CD8-positive, alpha-beta memory T cell (primary cell): Measurements from ENCODE around the gene ZBTB40. TPM values are rescaled to one million over a fixed set of nuclear protein-coding genes. Genes with fewer than 3 reads are reported as not detected.

Experiments
- CTCF ChIA-PET: fragments of 350-600 bp; sonication (Branson Sonifier 250); formaldehyde crosslinking; loops from one replicate; lab custom pipeline; 2021; ENCODE audit warnings: antibody characterized with exemption; lab: Charles Lee
- POLR2A ChIA-PET: fragments of 350-600 bp; sonication (Branson Sonifier 250); formaldehyde crosslinking; loops from one replicate; lab custom pipeline; 2021; ENCODE audit warnings: antibody characterized with exemption; lab: Charles Lee
- DNase-seq, 5 donors: peaks; one replicate each; pipeline versions ENCODE4 v3.0.0 to v3.0.0-alpha.2; 2020 to 2022; ENCODE audit warnings: mixed read lengths in 1 of 5
- H3K27ac ChIP-seq: one replicate; pipeline ENCODE4 v1.7.0; 2013; ENCODE audit warnings: low read depth, mild to moderate bottlenecking, low read length, moderate library complexity
- H3K27me3 ChIP-seq: 2 replicates; pipeline ENCODE4 v1.7.0; 2013; ENCODE audit warnings: low read length, mild to moderate bottlenecking; ENCODE audit not compliant: insufficient read depth, poor library complexity, severe bottlenecking
- H3K36me3 ChIP-seq: 2 replicates; pipeline ENCODE4 v1.7.0; 2013; ENCODE audit warnings: mild to moderate bottlenecking, low read length, moderate library complexity; ENCODE audit not compliant: insufficient read depth
- H3K4me1 ChIP-seq: 2 replicates; pipeline ENCODE4 v1.7.0; 2013; ENCODE audit warnings: mild to moderate bottlenecking, low read length, moderate library complexity; ENCODE audit not compliant: insufficient read depth
- H3K4me3 ChIP-seq: 2 replicates; pipeline ENCODE4 v1.7.0; 2013; ENCODE audit warnings: mild to moderate bottlenecking, low read length
- H3K9me3 ChIP-seq: 2 replicates; pipeline ENCODE4 v1.7.0; 2013; ENCODE audit warnings: mild to moderate bottlenecking, low read length
- H3K27ac Mint-ChIP-seq, 8 donors: one replicate each; pipeline ENCODE4 v1.8.0; 2020 to 2021; ENCODE audit warnings: mixed read lengths in 8 of 8, mild to moderate bottlenecking in 6 of 8, inconsistent platforms in 3 of 8, moderate library complexity in 3 of 8
- H3K27me3 Mint-ChIP-seq, 2 donors: one replicate each; pipeline ENCODE4 v1.8.0; 2020 to 2021; ENCODE audit warnings: mixed read lengths in 2 of 2, mild to moderate bottlenecking in 1 of 2, moderate library complexity in 1 of 2
- H3K36me3 Mint-ChIP-seq, 3 donors: one replicate each; pipeline ENCODE4 v1.8.0; 2020 to 2021; ENCODE audit warnings: mixed read lengths in 3 of 3, inconsistent platforms in 1 of 3, mild to moderate bottlenecking in 1 of 3
- H3K4me1 Mint-ChIP-seq, 3 donors: one replicate each; pipeline ENCODE4 v1.8.0; 2020 to 2021; ENCODE audit warnings: mixed read lengths in 3 of 3, inconsistent platforms in 1 of 3, mild to moderate bottlenecking in 1 of 3
- H3K4me3 Mint-ChIP-seq, 7 donors: one replicate each; pipeline ENCODE4 v1.8.0; 2020 to 2021; ENCODE audit warnings: mixed read lengths in 7 of 7, mild to moderate bottlenecking in 6 of 7, moderate library complexity in 4 of 7, inconsistent platforms in 2 of 7
- H3K9me3 Mint-ChIP-seq, 5 donors: one replicate each; pipeline ENCODE4 v1.8.0; 2020 to 2022; ENCODE audit warnings: mixed read lengths in 5 of 5, mild to moderate bottlenecking in 3 of 5, moderate library complexity in 2 of 5, inconsistent platforms in 1 of 5
- polyA plus RNA-seq: library from polyadenylated mRNA; unstranded; fragments of 300-500 nt; fragmentation: Illumina TruSeq; gene quantifications from one replicate; pipeline ENCODE4 v1.2.3, GENCODE V29; 2021
- total RNA-seq, 2 experiments: library from RNA; stranded (reverse); gene quantifications; one replicate each; pipeline ENCODE4 v1.2.3, GENCODE V29; 2021

The ZBTB40 gene
- total and polyA plus RNA-seq, 3 experiments from 2014 or later = 4.1 to 30.0 (median 29.5) TPM

DNA sequence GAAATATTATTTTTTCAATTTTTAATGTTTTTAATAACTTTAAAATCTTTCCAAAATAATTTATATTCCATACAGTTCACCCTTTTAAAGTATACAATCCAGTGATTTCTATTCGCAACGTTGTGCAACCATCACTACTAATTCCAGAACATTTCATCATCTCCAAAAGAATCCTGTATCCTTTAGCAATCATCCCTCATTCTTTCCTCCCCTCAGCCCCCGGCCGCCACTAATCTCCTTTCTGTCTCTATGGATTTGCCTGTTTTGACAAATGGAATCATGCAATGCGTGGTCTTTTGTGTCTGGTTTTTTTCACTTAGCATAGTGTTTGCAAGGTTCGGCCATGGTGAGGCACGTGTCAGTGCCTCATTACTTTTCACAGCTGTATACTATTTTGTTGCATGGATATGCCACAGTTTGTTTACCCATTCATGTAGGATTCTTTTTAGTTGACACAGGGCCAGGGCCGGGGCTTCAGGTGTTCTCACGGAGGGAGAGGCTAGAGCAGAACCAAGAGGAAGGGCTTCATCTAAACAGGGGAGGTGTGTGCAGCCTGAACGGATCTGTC, 40.6 kb upstream of the ZBTB40 start:
- Histone ChIP-seq H3K36me3 (no peaks in the 10 kb centered on the region), H3K27me3 (peaks cover 5% of the 10 kb centered on the region), H3K9me3 (no peaks in the 10 kb centered on the region), H3K27ac (no peak overlapping the region), H3K4me1 (no peaks in the 10 kb centered on the region), H3K4me3 (no peak overlapping the region)
- Mint-ChIP-seq H3K4me1 (no peaks in the 10 kb centered on the region), H3K27ac (no peak overlapping the region), H3K27me3 (peaks cover 8 to 14% of the 10 kb centered on the region in 2 donors), H3K9me3 (peaks cover 0 to 2% (median 0%) of the 10 kb centered on the region in 5 donors), H3K4me3 (no peak overlapping the region), H3K36me3 (no peaks in the 10 kb centered on the region)
- CTCF ChIA-PET = no interaction called here
- POLR2A ChIA-PET = no interaction called here
- DNase-seq = no peak

DNA sequence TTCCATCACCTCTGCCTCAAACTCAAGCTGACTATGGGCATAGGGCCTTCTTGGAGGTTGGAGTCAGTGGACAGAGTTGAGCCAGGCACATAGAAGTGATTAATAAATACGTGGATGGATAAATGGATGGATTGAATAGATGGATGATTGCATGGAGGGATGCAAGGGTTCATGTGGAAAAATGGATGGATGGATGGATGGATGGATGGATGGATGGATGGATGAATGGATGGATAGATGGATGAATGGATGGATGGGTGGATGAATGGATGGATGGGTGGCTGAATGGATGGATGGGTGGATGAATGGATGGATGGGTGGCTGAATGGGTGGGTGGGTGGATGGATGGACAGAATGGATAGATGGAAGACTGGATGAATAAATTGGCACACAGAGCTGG, 40.1 kb upstream of the ZBTB40 start:
- H3K27ac ChIP-seq = no peak overlapping the region
- ChIA-PET POLR2A (no interaction called here), CTCF (no interaction called here)
- peaks cover 5% of the 10 kb centered on the region for H3K27me3 ChIP-seq
- H3K36me3 Mint-ChIP-seq = no peaks in the 10 kb centered on the region
- H3K4me1 Mint-ChIP-seq = peaks cover 0 to 2% (median 0%) of the 10 kb centered on the region in 3 donors
- no peaks in the 10 kb centered on the region for H3K4me1 ChIP-seq
- peaks cover 11 to 14% of the 10 kb centered on the region in 2 donors for H3K27me3 Mint-ChIP-seq
- H3K36me3 ChIP-seq = no peaks in the 10 kb centered on the region
- H3K4me3 ChIP-seq = no peak overlapping the region
- no peaks in the 10 kb centered on the region for H3K9me3 ChIP-seq
- H3K27ac Mint-ChIP-seq = no peak overlapping the region
- DNase-seq = no peak
- H3K4me3 Mint-ChIP-seq = no peak overlapping the region
- H3K9me3 Mint-ChIP-seq = peaks cover 0 to 2% (median 0%) of the 10 kb centered on the region in 5 donors

DNA sequence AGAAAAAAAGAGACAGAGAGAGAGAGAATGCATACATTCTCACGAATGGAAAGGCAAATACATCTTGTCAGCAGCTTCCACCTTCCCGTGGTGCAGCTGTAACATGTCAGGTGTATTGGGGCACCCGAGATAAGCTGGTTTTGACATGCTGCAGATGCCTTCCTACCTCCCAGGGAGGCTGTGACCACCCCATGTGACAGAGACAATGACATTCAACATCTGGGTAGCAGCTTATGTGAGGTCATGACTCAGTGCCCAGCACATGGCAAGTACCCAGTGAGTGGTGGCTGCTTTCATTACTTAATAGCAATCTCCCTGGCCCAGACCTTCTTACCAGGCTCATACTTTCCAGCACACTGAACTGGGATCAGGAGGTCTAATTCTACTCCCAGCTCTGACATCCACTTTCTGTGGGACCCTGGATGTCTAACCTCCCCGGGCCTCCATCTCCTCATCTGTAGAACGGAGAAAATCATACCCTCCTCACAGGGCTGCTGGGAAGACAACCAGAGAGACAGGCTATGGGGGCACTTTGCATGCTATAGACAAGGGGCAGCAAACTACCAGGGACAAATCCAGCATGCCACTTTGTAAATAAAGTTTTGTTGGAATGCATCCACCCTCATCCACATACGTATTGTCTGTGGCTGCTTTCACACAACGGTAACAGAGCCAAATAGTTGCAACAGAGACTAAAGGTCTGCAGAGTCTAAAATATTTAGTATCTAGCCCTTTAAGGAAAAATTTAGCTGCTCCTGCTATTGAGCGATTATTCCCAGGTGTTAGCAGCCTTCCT, 38.5 kb upstream of the ZBTB40 start:
- peaks cover 12 to 13% of the 10 kb centered on the region in 2 donors for H3K27me3 Mint-ChIP-seq
- Histone ChIP-seq H3K9me3 (no peaks in the 10 kb centered on the region), H3K36me3 (no peaks in the 10 kb centered on the region), H3K4me1 (no peaks in the 10 kb centered on the region), H3K27me3 (peaks cover 7% of the 10 kb centered on the region), H3K4me3 (no peak overlapping the region), H3K27ac (no peak overlapping the region)
- ChIA-PET POLR2A (no interaction called here), CTCF (no interaction called here)
- H3K36me3 Mint-ChIP-seq = no peaks in the 10 kb centered on the region
- peaks cover 0 to 2% (median 0%) of the 10 kb centered on the region in 5 donors for H3K9me3 Mint-ChIP-seq
- peaks cover 0 to 4% (median 0%) of the 10 kb centered on the region in 3 donors for H3K4me1 Mint-ChIP-seq
- no peak overlapping the region for H3K4me3 Mint-ChIP-seq
- no peak overlapping the region for H3K27ac Mint-ChIP-seq
- no peak for DNase-seq

- peaks cover 10% of the 10 kb centered on the region for H3K27me3 ChIP-seq
- Mint-ChIP-seq H3K4me3 (no peak overlapping the region), H3K27ac (no peak overlapping the region), H3K36me3 (no peaks in the 10 kb centered on the region), H3K4me1 (peaks cover 0 to 4% (median 0%) of the 10 kb centered on the region in 3 donors), H3K27me3 (peaks cover 12 to 19% of the 10 kb centered on the region in 2 donors), H3K9me3 (peaks cover 0 to 2% (median 0%) of the 10 kb centered on the region in 5 donors)
- no peaks in the 10 kb centered on the region for H3K4me1 ChIP-seq
- no peak for DNase-seq
- H3K27ac ChIP-seq = no peak overlapping the region
- ChIA-PET CTCF (interaction anchor here (1.1 kb wide), 1 partner anchor 303 kb away, joined by 3 read pairs; no protein-coding TSS in a partner anchor), POLR2A (no interaction called here)
- H3K9me3 ChIP-seq = no peaks in the 10 kb centered on the region
- no peaks in the 10 kb centered on the region for H3K36me3 ChIP-seq
- H3K4me3 ChIP-seq = no peak overlapping the region
Observed at GRCh38 chr1:22413799-22414198, 37.9 kb upstream of the ZBTB40 start.

GRCh38 chr1:22414244-22414751, 37.4 kb upstream of the ZBTB40 start:
- ChIA-PET POLR2A (no interaction called here), CTCF (interaction anchor here (1.1 kb wide), 1 partner anchor 303 kb away, joined by 3 read pairs; no protein-coding TSS in a partner anchor)
- Mint-ChIP-seq H3K27ac (no peak overlapping the region), H3K27me3 (peaks cover 12 to 24% of the 10 kb centered on the region in 2 donors), H3K9me3 (peaks cover 0 to 2% (median 0%) of the 10 kb centered on the region in 5 donors), H3K4me1 (peaks cover 0 to 4% (median 0%) of the 10 kb centered on the region in 3 donors), H3K4me3 (no peak overlapping the region), H3K36me3 (no peaks in the 10 kb centered on the region)
- DNase-seq = no peak
- Histone ChIP-seq H3K4me1 (no peaks in the 10 kb centered on the region), H3K27me3 (peaks cover 10% of the 10 kb centered on the region), H3K27ac (no peak overlapping the region), H3K4me3 (no peak overlapping the region), H3K36me3 (no peaks in the 10 kb centered on the region), H3K9me3 (no peaks in the 10 kb centered on the region)

- no peak overlapping the region for H3K27ac Mint-ChIP-seq
Observed at GRCh38 chr1:22415489-22415888, 36.2 kb upstream of the ZBTB40 start.

DNA sequence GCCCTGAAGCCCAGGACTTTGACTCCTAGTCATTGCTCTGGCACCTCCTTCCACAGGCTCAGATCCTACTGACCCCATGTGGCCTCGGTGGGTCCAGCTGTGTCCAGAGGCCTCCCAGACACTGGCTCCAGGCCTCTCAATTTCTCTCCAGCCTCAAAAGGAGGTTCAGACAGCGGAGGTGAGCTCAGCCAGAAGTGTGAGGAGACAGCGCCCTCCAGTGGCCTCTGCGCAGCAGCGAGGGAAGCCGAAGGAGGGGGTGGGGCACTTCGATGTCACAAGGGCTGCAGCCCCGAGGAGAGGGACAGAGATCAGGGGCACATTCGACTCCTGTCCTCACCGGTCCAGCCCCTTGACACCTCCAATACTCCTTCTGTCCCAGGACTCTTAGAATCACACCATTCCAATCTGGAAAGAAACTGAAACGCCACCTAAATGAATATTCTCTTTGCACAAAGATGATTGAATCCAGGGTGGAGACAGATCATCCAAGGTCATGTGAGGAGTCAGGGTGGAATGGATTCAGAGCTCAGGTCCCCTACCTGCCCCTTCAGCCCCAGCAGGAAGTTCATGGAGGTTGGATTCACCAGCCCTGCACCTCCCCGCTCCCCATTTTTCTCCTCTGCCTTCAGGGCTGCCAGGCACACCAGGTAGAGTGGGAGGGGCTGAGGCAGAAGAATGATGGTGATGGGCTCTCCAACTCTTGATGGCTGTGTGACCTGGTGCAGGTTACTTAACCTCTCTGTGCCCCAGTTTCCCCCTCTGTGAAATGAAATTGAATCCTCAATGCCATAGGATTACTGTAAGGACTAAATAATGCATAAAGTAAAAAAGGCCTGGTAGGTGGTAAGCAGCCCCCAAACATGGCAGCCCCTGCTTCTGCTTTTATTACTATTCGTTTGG, 34.8 kb upstream of the ZBTB40 start:
- ChIA-PET CTCF (interaction anchor here (0.6 to 1.5 kb wide), 4 partner anchors 8 to 225 kb away, joined by 3 read pairs; no protein-coding TSS in a partner anchor), POLR2A (interaction anchor here (0.6 kb wide), 1 partner anchor 386 kb away, joined by 8 read pairs; no protein-coding TSS in a partner anchor)
- Histone ChIP-seq H3K27me3 (peaks cover 18% of the 10 kb centered on the region), H3K27ac (no peak overlapping the region), H3K4me3 (no peak overlapping the region), H3K36me3 (no peaks in the 10 kb centered on the region), H3K9me3 (no peaks in the 10 kb centered on the region), H3K4me1 (no peaks in the 10 kb centered on the region)
- Mint-ChIP-seq H3K9me3 (no peaks in the 10 kb centered on the region), H3K36me3 (no peaks in the 10 kb centered on the region), H3K27me3 (peaks cover 16 to 43% of the 10 kb centered on the region in 2 donors), H3K4me1 (peaks cover 0 to 4% (median 0%) of the 10 kb centered on the region in 3 donors), H3K27ac (no peak overlapping the region), H3K4me3 (no peak overlapping the region)
- DNase-seq = peak; percentile 37 to 69 (median 59)

More at GRCh38 chr1:22415489-22415888, 36.2 kb upstream of the ZBTB40 start:
- peaks cover 18% of the 10 kb centered on the region for H3K27me3 ChIP-seq
- H3K27ac ChIP-seq = no peak overlapping the region
- Mint-ChIP-seq H3K4me3 (no peak overlapping the region), H3K9me3 (peaks cover 0 to 2% (median 0%) of the 10 kb centered on the region in 5 donors), H3K4me1 (peaks cover 0 to 4% (median 0%) of the 10 kb centered on the region in 3 donors), H3K36me3 (no peaks in the 10 kb centered on the region), H3K27me3 (peaks cover 20 to 36% of the 10 kb centered on the region in 2 donors)
- no peaks in the 10 kb centered on the region for H3K4me1 ChIP-seq
- no peaks in the 10 kb centered on the region for H3K36me3 ChIP-seq
- DNase-seq = no peak
- no peak overlapping the region for H3K4me3 ChIP-seq
- POLR2A ChIA-PET = no interaction called here
- CTCF ChIA-PET = no interaction called here
- no peaks in the 10 kb centered on the region for H3K9me3 ChIP-seq
